SK-N-DZ (cell line): ENCODE data around the gene C10orf53. TPM values are rescaled to one million over a fixed set of nuclear protein-coding genes. Genes with fewer than 3 reads are reported as not detected.
A peak's percentile ranks its signal among the peaks of the same experiment; 100 is the strongest.

ENCODE experiments used
- DNase-seq: peaks from one replicate; pipeline ENCODE4 v3.0.0-alpha.2; 2015; ENCODE audit warnings: low spot score
- polyA plus RNA-seq, 2 experiments: library from polyadenylated mRNA; depleted of rRNA; stranded (reverse); fragments of >200 nt; gene quantifications; 2 replicates each; pipeline ENCODE4 v1.2.3, GENCODE V29; 2014

The C10orf53 gene, protein sequence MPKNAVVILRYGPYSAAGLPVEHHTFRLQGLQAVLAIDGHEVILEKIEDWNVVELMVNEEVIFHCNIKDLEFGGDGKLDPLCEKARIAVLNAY
- polyA plus RNA-seq (2014; cell fraction: cytosol; rRNA removed): 0.14 TPM in 1 of 2 replicates, not detected in the other
- polyA plus RNA-seq (2014; cell fraction: nucleus; rRNA removed): 0.10 and 0.88 TPM in 2 replicates

DNA sequence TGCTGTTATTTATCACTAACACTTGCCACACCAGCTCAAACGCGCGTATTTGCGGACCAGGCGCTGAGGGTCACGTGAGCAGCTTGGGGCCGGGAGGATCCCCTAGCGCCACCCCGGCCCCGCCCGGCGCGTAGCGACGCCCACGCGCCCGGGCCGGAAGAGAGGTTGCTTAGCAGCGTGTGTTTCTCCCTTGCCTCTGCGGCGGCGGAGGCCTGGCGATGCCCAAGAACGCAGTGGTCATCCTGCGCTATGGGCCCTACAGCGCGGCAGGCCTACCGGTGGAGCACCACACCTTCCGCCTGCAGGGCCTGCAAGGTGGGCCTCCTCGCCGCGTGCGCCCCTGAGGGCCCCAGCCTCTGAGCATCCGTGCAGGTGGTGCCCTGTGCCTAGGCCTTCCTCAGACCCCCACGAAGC lies at the start of gene C10orf53:
C10orf53 (plus strand) TSS at position 172 of the 414 bp plus-strand sequence; CDS start at position 219, 47 bp downstream.
- peak; percentile 85 for DNase-seq

DNA sequence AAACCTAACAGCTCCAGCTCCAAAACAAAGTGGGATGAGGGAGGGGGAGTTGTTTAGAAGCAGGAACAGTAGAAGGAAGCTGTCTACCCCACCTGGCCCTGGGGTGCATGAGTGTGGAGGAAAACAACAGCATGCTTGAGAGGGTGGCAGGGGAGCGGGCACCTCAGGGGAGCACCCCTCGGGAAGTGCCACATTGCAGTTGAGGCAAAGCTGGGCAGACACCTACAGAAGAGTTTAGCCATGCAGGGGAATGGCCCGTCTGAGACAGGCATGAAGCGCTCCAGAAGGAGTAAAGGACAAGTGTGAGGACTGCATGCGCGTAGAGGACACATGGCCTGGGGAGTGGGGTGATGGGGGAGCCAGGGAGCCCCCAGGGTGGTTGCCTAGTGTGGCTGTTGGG lies 47.5 kb upstream of the C10orf53 start:
- no peak for DNase-seq

DNA sequence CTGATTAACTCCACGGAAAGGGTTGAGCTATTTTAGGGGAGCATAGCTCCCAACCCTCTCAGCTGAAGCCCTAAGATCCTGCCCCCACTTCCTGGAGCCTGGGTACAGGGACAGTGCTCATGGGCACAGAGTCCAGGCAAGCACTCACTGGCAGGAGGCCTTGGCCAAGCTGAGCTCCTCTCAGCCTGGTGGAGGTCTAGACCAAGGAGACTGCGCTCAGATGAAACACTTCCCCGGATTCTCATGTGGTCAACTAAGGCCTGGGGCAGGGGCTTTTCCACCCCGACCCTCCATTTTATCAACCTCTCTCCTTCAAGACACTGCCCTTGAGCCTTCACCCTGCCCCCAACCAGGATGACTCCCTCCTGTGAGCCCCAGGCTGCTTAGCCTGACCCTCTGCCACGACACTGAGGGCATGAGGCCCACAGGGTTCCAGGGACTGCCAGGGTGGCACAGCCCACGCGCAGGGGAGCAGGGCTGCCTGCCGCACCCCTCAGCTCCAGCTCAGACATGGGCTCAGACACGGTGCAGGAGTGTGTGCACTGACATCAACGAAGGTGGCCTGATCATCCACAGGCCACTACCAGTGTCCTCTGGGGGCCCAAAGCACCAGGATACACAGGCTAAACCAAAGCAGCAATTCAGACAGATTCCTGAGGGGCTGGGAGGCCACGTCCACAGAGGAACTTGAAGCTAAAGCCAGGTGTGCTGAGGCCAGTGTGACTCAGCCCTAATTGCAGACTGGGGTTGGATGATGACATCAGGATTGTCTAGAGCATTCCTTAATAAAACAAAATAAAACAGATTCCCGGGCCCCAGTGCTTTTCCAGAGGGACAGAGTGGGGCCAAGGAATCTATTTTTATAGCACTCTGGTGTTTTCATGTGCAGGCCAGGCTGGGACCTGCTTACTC lies 46.8 kb upstream of the C10orf53 start:
- DNase-seq: peak; percentile 49

DNA sequence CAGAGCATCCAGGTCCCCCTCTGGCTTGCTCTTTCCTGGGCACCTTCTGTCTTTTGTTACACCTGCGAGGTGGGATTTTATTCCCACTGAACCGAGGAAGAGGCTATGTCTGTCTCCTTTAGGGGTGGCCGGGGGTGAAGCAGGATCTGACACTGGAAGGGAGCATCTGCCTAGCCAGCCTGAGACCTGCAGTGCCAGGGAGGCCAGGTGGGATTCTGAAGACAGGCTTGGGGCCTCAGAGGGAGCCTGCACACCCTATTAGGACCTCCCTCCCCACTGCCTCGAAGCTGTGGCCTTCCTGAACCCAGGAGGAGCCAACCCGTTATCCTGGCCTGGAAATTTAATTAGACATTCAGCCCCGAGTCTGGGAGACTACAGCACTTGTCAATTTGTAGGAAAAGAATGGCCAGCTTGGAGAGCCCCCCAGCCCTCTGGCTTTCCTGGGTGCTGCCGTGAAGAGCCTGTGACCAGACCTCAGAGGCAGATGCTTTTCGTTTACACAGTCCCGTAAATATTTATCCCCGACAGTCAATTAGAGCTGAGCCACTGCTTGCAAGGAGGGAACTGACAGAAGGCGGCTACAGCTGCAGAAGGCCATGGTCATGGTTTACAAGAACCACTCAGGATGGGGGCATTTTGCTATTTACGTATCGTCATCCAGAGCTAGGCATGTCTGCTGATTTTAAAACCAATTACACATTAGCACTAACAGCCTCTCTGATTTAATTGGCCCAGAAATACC lies 46.0 kb upstream of the C10orf53 start:
- peak; percentile 97 for DNase-seq

DNA sequence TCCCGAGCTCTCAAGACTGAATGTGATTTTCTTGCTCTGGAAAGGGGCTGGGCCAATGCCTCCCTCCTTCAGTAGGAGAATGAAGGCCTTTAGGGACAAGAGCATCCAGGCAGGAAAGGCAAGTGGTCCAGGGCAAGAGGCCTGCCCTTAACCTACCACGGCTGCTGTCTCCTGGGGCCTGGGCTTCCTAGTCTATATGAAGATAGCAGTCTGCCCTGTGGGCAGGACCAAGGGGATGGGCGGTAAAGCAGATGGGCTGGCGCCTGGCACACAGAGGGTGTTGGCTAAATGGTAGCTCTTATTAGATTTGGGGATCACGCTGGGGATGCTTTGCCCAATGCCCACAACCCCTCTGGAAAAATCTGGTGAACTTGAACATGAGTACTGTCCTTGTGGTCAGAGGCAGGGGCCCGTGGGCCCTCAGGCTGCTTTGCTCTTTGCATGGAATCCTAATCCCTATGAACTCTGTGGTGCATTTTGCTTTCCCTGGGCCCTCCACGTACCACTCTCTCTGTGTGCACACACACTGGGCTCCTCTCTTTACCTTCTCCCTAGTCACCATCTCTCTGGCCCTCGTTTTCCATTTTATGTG lies 45.3 kb upstream of the C10orf53 start:
- DNase-seq: no peak

DNA sequence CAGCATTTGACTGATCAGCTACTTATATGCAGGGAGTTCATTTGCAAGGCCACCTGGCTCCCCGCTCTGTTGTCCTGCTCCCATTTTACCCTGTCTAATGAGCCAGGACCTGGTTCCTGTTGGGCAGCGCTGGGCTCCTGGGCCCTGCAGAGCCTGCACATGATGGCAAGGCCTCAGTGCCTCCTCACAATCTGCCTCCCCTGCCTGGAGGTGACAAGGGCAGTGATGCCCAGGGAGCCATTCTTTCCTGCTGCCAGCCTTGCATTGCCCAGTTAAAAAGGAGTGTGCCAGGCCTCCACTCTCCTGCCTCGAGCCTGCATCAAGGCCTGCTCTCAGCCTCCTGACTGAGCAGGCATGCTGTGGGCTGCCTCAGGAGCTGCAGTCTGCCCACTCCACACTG lies 37.1 kb upstream of the C10orf53 start:
- DNase-seq: no peak

DNA sequence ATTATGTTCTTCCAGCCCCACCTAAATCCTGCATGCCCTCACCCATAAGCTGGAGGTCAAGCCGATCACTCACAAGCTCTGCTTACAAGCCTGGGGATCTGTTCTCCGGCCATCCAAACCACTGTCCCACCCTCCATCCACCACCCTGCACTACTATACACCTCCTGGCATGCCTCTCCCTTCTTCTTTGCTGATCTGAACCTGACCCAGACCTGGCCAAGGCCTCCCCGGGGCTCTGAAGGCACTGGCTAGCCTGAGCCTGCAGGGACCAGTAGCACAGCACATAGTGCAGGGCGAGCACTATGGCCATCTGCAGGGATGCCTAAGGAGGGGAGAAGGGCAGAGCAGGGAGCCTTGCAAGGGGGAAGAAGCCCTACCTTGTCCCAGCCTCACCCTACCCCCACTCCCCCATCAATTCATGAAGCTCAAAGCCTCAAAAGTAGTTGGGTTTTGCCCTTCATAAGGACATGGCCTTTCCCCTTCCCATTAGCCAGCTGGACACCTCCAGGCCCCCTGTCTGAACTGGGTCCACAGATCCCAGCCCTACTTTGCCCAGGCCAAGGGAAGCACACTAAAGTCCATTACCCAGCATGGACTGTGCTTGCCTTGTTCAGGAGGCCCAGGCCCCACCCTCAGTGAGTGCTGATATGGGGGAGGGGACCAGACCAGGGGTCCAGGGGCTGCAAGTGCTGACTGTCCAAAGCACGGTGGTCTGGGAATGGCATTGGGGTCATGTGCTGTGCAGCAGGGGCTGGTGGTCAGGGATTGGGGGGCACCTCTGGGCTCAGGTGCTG lies 36.0 kb upstream of the C10orf53 start:
- DNase-seq: no peak

DNA sequence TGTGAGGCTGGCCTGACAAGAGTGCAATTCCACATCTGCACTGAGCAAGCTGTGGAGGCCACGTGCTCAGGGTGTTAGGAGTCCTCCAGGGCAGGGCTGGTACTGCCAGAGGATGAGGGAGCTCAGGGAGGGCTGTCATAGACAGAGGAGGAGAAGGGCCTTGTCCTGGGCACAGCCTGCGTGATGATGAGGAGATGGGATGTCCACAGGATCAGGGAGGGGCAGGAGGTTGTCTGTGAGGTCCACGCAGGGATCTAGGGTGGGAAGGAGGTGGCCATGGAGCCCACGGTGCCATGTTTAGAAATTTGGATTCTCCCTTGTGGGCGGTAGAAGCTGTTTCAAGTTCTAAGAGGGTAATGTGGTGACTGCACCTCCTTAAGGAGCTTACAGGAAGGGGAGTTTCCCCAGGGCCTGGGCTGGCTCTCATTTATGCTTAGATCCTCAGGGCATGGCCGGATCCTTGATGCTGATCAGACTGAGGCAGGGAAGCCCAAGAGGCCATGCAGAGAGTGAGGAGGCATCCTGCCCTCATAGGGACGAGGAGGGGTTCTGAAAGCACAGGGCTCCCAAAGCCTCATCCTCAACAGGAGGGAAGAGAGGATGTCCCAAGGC lies 35.3 kb upstream of the C10orf53 start:
- DNase-seq: no peak

DNA sequence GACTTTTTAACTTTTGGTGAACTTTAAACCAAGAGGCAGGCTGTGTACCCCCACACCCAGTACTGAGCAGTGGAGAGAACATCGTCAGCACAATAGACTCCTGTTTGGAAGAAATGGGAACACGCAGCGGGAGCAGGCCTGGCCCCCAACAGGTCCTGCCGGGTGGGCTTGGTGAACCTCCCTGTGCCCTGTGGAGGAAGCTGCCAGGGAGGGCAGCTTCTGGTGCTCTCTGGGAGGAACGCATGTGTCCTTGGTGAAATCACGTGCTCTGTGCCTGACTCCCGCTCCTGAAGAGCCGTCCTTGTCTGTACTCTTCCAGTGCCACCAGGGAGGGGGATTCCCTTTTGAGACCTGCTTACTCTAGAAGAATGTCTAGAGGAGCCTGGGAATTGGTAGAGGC lies 34.0 kb upstream of the C10orf53 start:
- no peak for DNase-seq

DNA sequence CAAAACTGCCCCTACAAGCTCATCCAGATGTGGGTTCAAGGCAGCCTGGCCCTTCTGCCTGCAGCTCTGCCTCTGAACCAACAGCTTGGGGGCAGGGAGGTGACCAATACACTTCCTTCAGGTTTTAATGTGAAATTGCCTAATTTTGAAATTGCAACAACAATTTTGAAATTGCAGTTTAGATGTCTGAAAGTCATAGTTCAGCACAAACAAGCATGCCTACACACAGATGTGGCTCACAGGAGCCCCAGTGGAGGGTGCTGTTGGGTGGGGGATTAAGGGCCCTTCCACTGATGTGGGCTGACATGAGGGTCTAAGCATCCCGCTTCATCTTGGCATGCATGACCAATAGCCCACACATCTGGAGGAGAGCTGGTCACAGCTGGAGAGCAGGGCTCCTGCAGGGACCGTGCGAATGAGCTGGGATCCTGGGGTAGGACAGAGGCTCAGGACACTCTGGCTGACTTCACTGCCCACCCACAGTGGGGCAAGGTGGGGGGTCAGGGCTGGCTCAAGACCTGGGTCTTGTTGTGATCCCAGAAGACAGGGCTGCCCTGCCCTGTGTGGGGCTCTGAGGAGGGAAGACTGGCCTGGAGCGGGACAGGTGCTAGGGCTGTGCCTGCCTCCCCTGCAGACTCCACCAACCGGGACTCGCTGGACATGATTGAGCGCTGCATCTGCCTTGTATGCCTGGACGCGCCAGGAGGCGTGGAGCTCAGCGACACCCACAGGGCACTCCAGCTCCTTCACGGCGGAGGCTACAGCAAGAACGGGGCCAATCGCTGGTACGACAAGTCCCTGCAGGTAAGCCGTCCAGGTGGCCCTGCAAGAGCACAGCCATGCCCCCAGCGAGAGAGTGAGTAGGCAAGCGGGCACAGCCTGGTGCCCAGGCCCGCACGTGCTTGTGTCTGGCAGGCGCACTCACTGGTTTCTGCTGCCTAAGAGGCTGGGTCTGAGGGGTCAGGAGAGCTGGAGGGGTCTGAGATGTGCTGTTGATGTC lies 33.3 kb upstream of the C10orf53 start:
- DNase-seq: no peak

DNA sequence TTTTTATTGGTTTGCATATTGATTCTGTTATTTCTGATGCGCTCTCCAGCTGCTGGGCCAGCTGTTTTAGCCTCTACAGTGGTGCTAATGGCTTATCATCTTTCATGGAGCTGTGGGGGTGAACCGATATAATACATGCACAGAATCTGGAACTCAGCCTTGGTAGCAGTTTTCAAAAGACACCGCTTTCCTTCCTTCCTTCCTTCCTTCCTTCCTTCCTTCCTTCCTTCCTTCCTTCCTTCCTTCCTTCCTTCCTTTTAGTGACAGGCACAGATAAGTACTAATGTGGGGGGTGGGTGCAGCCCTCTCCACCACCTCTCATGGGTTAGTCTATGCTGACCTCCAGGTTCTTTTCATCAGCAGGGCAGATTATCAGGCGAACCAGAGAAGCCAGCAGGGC lies 31.9 kb upstream of the C10orf53 start:
- no peak for DNase-seq

DNA sequence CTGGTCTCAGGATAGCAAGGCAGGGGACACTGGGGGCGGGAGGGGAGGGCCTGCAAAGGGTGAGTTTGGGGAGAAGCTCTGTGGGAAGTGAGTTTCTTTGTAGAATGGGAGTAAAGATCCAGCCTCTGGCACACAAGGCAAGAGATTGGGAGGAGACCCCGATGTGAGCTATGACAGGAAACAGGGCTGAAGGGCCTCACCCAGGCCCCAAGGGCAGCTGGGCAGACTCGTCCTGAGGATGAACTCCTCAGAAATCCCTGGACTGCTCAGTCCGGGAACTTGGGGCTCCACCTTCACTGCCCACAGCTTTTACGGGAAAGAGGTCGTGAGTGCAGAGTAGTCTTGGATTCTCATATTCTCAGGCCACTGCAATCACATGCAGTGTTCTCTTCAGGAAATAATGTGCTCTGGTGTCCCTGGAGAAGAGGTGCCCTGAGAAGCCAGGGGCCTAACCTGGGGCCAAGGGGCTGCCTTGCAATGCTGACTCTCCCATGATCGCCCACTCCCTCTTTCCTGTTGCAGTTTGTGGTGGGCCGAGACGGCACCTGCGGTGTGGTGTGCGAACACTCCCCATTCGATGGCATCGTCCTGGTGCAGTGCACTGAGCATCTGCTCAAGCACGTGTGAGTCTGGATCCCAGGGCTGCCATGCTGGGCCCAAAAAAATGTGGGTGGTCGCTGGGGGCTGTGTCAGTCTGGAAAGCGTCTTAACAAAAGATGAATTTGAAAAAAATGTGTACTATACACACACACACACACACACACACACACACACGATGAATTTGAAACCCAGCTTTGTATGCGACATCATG lies 31.3 kb upstream of the C10orf53 start:
- DNase-seq: no peak

DNA sequence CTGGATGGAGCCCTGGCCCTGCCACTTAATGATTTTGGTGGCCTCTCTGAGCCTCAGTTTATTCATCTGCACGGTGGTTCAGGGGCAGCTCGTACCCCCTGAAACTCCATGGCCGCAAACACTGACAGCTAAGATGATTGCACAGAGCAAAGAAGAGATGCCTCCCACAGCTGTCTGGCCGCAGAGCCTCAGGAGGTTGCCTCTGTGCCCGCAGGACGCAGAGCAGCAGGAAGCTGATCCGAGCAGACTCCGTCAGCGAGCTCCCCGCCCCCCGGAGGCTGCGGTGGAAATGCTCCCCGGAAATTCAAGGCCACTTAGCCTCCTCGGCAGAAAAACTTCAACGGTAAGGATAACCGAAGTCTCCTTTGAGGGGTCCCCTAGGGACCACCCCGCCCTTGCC lies 30.2 kb upstream of the C10orf53 start:
- DNase-seq: no peak

DNA sequence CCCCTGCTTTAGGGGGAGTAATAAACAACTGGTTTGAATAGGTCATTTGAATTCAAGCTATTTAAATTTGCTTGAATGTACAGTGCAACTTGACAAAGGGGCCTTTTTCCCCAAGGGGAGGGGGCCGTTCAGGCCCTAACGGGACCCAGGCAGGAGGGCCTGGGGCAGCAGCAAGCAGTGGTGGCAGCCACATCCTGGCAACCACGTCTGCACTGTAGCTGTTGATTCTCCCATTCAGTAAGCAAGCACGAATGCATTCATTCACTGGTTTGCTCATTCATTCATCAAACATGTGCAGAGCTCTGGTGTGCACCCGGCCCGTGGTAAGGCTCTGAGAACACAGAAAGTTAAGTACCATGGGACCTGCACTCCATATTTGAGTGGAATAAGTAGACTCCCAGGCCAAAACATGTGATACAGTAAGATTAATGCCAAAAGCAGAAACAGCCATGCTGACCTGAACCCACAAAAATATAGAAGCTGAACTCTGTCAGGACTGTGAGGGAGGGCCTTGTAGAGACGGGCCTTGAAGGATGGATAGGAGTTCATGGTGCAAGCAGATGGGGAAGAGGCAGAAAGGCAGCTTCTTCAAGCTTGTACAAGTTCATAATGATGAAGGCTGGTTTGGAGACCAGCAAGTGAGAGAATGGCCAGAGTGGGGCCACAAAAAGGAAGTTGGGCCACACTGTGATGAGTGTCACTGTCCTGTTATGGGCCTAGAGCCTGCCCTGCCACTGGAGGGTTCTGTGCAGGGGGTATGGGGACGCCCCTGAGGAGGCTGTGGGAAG lies 29.3 kb upstream of the C10orf53 start:
- DNase-seq: no peak

DNA sequence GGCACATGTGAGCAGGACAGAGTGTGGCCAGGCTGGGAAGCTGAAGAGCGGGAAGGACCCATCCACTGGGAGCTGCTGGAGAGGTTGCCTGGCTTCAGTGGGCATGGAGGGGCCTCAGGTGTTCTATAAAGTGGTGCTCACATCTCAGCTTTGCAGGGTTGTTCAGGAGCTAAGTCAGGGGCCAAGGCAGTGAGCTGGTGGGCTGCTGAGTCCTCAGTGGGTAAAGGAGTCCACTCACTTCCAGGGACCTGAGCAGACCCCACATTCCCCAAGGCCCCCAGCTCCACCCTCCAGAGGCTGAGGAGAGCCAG lies 28.8 kb upstream of the C10orf53 start:
- DNase-seq: no peak

DNA sequence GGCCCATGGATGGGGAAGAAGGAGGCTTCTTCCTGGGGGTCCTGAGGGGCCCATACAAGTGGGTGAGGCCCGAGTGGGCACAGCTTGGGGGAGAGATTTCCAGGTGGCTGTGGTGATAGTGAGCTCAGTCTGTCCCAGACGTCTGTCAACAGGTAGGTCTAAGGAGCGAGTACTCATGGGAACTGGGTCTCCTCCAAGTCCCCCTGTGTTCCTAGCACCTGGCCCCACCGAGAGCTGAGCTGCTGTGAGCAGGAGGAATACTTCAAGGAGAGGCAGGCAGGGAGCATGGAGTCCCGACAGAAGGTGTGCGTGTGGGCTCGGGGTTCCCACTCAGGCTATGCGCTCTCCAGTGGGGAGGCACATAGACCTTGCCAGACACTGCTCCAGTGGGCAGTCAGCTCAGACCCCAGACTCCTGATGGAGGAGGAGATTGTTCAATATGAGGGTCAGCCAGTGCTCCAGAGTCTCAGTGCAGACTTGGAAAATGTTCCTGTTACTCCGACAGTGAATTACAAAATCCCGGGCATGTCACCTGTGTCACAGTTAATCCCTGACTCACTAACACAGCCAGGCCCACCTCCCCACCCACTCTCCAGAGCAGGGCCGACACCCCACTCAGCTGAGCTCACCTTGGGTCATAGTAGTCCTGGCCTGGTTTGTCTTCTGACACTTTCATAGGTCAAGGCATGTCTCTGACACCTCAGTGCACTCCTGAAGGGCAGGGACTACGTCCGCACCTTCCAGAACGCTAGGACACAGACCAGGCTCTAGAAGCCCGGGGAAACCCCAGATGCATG lies 28.2 kb upstream of the C10orf53 start:
- no peak for DNase-seq

DNA sequence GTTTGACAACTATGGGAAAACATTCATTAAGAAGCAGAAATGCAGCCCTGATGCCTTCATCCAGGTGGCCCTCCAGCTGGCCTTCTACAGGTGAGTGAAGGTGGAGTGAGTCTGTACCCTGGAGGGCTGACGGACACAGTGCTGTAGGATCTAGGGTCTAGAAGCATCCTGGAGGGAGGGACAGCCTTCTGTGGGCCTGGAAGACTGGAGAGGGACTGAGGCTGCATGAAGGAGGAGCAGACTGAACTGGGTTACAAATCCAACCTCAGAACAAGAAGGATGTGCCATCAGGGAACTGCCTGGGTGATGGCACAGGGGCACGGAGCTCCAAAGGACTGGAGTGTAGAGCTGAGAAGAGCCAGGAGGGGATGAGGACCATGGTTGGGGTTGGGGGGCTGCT lies 27.5 kb upstream of the C10orf53 start:
- no peak for DNase-seq
